ENCODE results near the gene LRRC4.

Gene LRRC4

DNA sequence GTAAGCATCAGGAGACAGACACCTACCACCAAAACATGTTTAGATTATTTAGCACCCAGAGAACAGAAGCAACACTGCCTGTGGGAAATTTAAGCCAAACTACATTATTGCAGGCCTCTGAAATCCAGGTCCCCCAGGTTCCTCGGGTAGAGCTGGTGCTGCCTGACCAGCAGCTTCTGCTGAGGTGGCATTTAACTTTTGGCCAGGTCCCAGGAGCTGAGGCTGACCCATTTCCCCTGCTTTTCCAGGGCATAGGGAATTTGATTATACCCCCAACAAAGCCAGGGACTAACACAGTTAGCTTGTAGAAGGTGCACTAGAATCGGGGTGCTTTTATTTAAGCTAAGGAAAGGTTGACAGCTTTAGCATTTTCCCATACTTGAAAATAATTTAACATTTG, 4.7 kb downstream of the LRRC4 start:
- no peak overlapping the region for H3K4me3 ChIP-seq (ENCODE audit: low read depth, low read length)
- no peak for DNase-seq (ENCODE audit: low read depth)
- TF ChIP-seq, protein P1, sequence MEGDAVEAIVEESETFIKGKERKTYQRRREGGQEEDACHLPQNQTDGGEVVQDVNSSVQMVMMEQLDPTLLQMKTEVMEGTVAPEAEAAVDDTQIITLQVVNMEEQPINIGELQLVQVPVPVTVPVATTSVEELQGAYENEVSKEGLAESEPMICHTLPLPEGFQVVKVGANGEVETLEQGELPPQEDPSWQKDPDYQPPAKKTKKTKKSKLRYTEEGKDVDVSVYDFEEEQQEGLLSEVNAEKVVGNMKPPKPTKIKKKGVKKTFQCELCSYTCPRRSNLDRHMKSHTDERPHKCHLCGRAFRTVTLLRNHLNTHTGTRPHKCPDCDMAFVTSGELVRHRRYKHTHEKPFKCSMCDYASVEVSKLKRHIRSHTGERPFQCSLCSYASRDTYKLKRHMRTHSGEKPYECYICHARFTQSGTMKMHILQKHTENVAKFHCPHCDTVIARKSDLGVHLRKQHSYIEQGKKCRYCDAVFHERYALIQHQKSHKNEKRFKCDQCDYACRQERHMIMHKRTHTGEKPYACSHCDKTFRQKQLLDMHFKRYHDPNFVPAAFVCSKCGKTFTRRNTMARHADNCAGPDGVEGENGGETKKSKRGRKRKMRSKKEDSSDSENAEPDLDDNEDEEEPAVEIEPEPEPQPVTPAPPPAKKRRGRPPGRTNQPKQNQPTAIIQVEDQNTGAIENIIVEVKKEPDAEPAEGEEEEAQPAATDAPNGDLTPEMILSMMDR (conservative IDR thresholded peaks at IDR 0.05; ENCODE audit: low read depth, low read length): no peak

DNA sequence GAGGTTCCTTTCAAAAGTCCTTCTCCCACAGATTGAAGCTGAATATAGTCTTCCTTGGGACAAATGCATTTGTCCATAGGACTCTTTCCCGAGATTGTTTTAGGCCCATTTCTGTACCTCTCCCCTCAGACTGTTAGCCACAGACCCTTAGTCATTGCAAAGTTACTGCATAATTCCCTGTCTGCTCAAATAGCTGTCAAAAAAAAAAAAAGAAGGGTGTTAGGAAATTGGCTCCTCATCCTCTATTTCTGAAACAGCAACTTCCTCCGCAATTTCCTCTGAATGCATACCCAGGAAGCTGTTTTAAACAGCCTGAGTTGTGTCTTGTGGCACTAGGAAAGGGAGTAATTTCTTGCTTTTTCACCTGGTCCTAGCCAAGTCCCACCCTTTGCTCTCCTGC, 5.4 kb downstream of the LRRC4 start:
- TF ChIP-seq, protein P1 (conservative IDR thresholded peaks at IDR 0.05; ENCODE audit: low read depth, low read length): no peak
- no peak for DNase-seq (ENCODE audit: low read depth)

DNA sequence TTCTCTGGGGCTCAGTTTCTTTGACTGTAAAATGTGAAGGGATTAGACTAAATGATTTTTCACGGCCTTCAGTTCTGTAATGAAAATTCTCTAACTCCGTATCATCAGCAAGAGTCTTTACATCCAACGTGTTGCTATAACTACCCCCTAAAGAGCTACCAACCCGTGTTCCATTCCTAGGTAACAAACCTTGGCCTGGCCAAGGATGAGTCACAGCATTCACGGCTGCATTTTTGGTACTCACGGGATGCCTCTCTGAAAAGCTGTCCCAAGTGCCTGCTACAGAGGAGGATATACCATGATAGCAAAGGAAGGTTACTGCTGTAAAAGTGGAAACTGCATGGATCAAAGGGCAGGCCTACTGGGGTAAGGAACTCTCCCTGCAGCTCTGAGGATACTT, 5.9 kb downstream of the LRRC4 start:
- DNase-seq (ENCODE audit: low read depth): peak; percentile 62
- no peak overlapping the region for H3K4me3 ChIP-seq (ENCODE audit: low read depth, low read length)
- TF ChIP-seq, protein P1 (conservative IDR thresholded peaks at IDR 0.05; ENCODE audit: low read depth, low read length): no peak

More for the DNA sequence above, 5.4 kb downstream of the LRRC4 start:
- no peak overlapping the region for H3K4me3 ChIP-seq (ENCODE audit: low read depth, low read length)

DNA sequence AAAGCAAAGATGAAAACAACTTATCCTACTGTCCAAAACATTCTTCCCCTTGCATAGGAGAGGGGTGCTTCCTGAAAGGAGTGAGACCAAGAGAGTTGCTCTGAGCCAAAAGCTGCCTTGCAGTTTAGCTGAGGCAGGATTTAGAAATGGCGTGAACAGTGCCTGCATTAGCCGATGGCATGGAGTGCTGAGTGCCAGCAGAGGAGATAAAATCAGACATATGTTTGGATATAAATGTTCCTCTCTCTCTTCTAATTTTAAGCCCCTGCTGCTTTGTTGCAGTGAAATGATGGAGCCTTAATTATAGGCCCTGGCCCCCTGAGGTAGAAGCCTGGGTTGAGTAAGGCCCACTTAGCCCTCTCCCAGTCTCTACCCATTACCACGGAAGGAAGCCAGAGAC, 7.1 kb downstream of the LRRC4 start:
- TF ChIP-seq, protein P1 (conservative IDR thresholded peaks at IDR 0.05; ENCODE audit: low read depth, low read length): no peak
- no peak for DNase-seq (ENCODE audit: low read depth)

DNA sequence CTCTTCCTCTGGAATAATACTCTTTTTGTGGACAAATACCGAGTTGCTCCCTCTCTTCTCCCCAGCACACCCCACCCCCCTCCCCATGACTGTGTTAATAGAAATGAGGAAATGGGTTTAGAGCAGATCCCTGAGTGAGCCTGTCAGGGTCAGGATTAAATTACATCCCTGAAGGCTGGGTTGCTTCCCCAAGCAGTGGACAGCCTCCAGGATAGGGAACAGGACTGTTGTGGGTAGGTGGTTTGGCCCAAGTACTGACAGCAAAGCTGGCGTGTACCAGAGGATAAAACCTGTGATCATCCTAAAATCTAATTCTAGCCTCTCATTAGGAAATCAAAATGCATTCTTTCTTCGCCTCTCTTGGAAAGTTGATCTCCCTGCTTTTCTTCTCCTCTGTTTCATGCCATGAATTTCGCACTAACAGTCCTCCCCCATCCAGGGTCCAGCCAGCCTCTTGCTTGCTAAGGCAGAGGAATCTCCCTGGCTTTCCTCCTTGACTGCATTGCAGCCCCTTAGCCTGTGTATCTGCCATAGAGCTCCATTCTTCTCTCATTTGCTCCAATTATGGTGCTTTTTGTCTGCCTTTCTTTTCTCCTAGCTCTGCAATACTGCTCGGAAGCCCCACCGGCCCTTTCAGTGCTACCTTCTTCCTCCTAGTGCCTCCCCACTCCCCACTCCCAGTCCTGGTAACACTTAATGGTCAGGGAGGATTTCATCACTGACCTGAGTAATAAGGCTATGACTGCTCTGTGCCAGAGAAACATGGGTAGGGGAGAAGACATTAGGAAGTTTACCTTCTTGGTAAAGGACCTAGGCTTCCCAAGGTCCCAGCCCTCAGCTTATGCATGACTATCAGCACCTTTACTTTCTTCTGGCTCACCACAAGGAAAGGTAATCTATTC, 8.4 kb downstream of the LRRC4 start:
- DNase-seq (ENCODE audit: low read depth): peak; percentile 50
- TF ChIP-seq, protein P1 (conservative IDR thresholded peaks at IDR 0.05; ENCODE audit: low read depth, low read length): no peak
- H3K4me3 ChIP-seq (ENCODE audit: low read depth, low read length): no peak overlapping the region

More for the DNA sequence above, 7.1 kb downstream of the LRRC4 start:
- no peak overlapping the region for H3K4me3 ChIP-seq (ENCODE audit: low read depth, low read length)

DNA sequence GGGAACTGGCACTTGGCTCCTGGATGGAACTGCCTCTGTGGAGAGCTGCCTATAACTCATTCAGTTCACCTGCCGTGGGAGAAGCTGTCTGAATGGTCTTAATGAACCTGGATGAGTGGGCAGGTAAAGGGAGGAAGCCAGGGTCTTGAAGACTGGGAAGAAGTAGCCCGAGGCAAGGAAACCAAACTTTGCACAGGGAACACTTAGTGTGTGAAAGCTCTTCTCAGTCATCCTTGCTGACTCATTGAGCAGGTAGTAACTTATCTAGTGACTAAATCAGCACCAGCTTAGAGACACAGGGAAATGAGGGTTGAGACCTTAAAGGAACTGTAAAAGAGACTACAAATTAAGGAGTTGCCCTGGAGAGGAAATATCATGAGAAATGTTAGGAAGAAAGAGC, 9.9 kb downstream of the LRRC4 start:
- TF ChIP-seq, protein P1 (conservative IDR thresholded peaks at IDR 0.05; ENCODE audit: low read depth, low read length): no peak
- DNase-seq (ENCODE audit: low read depth): no peak

DNA sequence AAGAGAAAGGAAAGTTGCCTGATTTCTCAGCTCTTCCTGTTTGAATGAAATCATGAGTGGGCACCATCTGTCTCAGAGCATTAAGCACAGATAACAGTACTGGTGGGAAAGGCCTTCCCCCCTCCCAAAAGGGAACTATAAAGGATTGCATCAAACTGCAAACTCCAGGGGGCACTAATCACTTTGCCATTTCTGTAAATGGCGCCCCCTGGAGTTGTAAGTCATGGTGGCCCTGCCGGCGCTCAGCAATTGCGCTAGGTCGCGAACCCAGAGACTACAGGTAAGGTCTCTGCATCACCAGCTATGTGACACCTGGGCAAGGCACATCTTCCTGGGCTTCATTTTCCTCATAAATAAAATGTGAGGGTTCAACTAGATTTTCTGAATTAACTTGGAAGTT, 11.1 kb downstream of the LRRC4 start:
- TF ChIP-seq, protein P1 (conservative IDR thresholded peaks at IDR 0.05; ENCODE audit: low read depth, low read length): peak; percentile 40
- DNase-seq (ENCODE audit: low read depth): no peak

More for the DNA sequence above, 9.9 kb downstream of the LRRC4 start:
- H3K4me3 ChIP-seq (ENCODE audit: low read depth, low read length): no peak overlapping the region

More for the DNA sequence above, 11.1 kb downstream of the LRRC4 start:
- H3K4me3 ChIP-seq (ENCODE audit: low read depth, low read length): no peak overlapping the region
